Smooth muscle cell (in vitro differentiated cells): Measurements from ENCODE around the gene ATG4C. TPM values are rescaled to one million over a fixed set of nuclear protein-coding genes. Genes with fewer than 3 reads are reported as not detected.

Experiments used
- DNase-seq: peaks from one replicate; lab custom pipeline; 2025; ENCODE audit not compliant: unreplicated experiment; lab: John Stamatoyannopoulos, UW
- H2AFZ ChIP-seq: fragments of 200-600 bp; sonication (generic); 2 replicates; pipeline ENCODE4 v1.6.0; 2016; ENCODE audit warnings: antibody characterized with exemption, low read depth, mild to moderate bottlenecking
- H3F3A ChIP-seq: fragments of 200-600 bp; sonication (generic); 2 replicates; pipeline ENCODE4 v1.6.0; 2017; ENCODE audit warnings: antibody characterized with exemption, low read depth
- H3K27ac ChIP-seq: fragments of 200-600 bp; sonication (generic); 2 replicates; pipeline ENCODE4 v1.5.1; 2016; ENCODE audit warnings: low read depth, mild to moderate bottlenecking
- H3K27me3 ChIP-seq: fragments of 200-600 bp; sonication (generic); 2 replicates; pipeline ENCODE4 v1.6.1; 2016; ENCODE audit warnings: low read depth, mild to moderate bottlenecking
- H3K36me3 ChIP-seq: fragments of 200-600 bp; sonication (generic); 2 replicates; pipeline ENCODE4 v1.5.1; 2016; ENCODE audit warnings: low read depth
- H3K4me1 ChIP-seq: fragments of 200-600 bp; sonication (generic); 2 replicates; pipeline ENCODE4 v1.5.1; 2016; ENCODE audit warnings: low read depth
- H3K4me2 ChIP-seq: fragments of 200-600 bp; sonication (generic); 2 replicates; pipeline ENCODE4 v1.6.0; 2016; ENCODE audit warnings: mild to moderate bottlenecking
- H3K4me3 ChIP-seq: fragments of 200-600 bp; sonication (generic); 2 replicates; pipeline ENCODE4 v1.5.1; 2016; ENCODE audit warnings: mild to moderate bottlenecking
- H3K79me2 ChIP-seq: fragments of 200-600 bp; sonication (generic); 2 replicates; pipeline ENCODE4 v1.6.0; 2016; ENCODE audit warnings: low read depth, mild to moderate bottlenecking
- H3K9ac ChIP-seq: fragments of 200-600 bp; sonication (generic); 2 replicates; pipeline ENCODE4 v1.6.0; 2016; ENCODE audit warnings: low read depth
- H3K9me3 ChIP-seq: fragments of 200-600 bp; sonication (generic); replicated peaks from 2 replicates; pipeline ENCODE4 v1.5.1; 2016; ENCODE audit warnings: low read depth
- H4K20me1 ChIP-seq: fragments of 200-600 bp; sonication (generic); 2 replicates; pipeline ENCODE4 v1.6.0; 2016; ENCODE audit warnings: low read depth
- CTCF ChIP-seq: fragments of 200-600 bp; sonication (generic); IDR thresholded peaks from 2 replicates; pipeline ENCODE4 v1.5.1; 2017; ENCODE audit warnings: borderline replicate concordance, mild to moderate bottlenecking, antibody characterized with exemption; ENCODE audit not compliant: insufficient read depth, poor library complexity, severe bottlenecking
- WGBS: methylation state at CpG from one replicate; pipeline ENCODE4 v1.1.7; 2016; ENCODE audit warnings: low lambda C conversion rate; 5-methylcytosine and 5-hydroxymethylcytosine counted together
- polyA plus RNA-seq: library from polyadenylated mRNA; unstranded; fragments of >200 nt; fragmentation: Nextera tagmentation; extraction: Ambion mirVana; gene quantifications from 2 replicates; pipeline ENCODE4 v1.2.1, GENCODE V29; 2016
- total RNA-seq: library from RNA; depleted of rRNA; stranded (reverse); fragments of >200 nt; gene quantifications from 2 replicates; pipeline ENCODE4 v1.2.3, GENCODE V29; 2014

The ATG4C gene
- total and polyA plus RNA-seq, 2 experiments from 2014 or later = 11.5 to 13.5 TPM

DNA sequence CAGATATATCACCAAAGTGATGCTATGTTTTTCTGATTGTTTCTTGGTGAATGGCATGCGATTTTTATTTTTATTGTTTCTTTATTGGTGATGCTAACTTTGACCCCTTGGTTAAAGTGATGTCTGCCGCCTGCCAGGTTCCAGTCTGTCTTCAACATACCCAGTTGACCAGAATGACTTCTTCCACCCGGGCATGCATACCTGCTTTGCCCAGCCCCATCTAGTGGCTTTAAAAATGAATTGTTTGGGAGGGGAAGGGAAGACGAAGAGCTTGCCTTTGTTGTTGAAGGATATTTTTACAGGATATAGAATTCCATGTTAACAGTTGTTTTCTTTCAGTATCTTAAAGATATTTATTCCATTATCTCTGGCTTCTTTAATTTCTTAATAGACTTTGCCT is 65.1 kb downstream of the ATG4C start:
- H3K9me3 ChIP-seq = no peaks in the 10 kb centered on the region
- 79% methylated on average over 4 of the region's 4 CpGs for WGBS
- no peaks in the 10 kb centered on the region for H3K79me2 ChIP-seq
- DNase-seq = no peak
- no peak overlapping the region for H2AFZ ChIP-seq
- H3K4me1 ChIP-seq = no peaks in the 10 kb centered on the region
- no peak overlapping the region for H3K4me2 ChIP-seq
- H3K36me3 ChIP-seq = no peaks in the 10 kb centered on the region
- H3K4me3 ChIP-seq = no peak overlapping the region
- H3K27ac ChIP-seq = no peak overlapping the region
- no peaks in the 10 kb centered on the region for H3K27me3 ChIP-seq
- H4K20me1 ChIP-seq = peaks cover 3% of the 10 kb centered on the region
- no peak for TF ChIP-seq CTCF
- H3K9ac ChIP-seq = no peak overlapping the region
- no peaks in the 10 kb centered on the region for H3F3A ChIP-seq

DNA sequence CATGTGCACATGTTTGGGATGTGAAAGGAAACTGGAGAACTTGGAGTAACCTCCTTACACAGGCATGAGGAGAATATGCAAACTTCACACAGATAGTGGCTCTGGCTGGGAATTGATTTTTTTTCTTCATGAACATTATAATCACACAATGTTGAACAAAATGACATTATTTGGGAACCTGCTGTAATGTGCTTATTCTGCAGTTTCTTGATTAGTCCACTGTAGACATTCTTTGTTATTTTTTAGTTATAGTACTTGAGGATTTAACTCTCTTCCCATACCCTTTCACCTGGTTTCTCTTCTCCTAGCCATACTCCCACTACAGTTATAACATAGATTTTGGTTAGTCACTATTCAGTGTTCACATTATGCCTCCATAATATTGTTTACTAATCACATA is 68.3 kb downstream of the ATG4C start:
- H3K27me3 ChIP-seq = no peaks in the 10 kb centered on the region
- no peak for DNase-seq
- no peaks in the 10 kb centered on the region for H3F3A ChIP-seq
- no peaks in the 10 kb centered on the region for H3K4me1 ChIP-seq
- peaks cover 3% of the 10 kb centered on the region for H4K20me1 ChIP-seq
- H3K4me3 ChIP-seq = no peak overlapping the region
- H3K27ac ChIP-seq = no peak overlapping the region
- no peak overlapping the region for H3K4me2 ChIP-seq
- no peak overlapping the region for H3K9ac ChIP-seq
- no peaks in the 10 kb centered on the region for H3K36me3 ChIP-seq
- no peak for TF ChIP-seq CTCF
- H3K79me2 ChIP-seq = no peaks in the 10 kb centered on the region
- no peaks in the 10 kb centered on the region for H3K9me3 ChIP-seq
- no peak overlapping the region for H2AFZ ChIP-seq

GRCh38 chr1:62856960-62857359 is 73.0 kb downstream of the ATG4C start:
- Histone ChIP-seq H3K4me1 (no peaks in the 10 kb centered on the region), H3F3A (no peaks in the 10 kb centered on the region), H3K9me3 (no peaks in the 10 kb centered on the region), H2AFZ (no peak overlapping the region), H3K4me2 (no peak overlapping the region), H3K79me2 (no peaks in the 10 kb centered on the region), H3K9ac (no peak overlapping the region), H3K36me3 (no peaks in the 10 kb centered on the region), H3K4me3 (no peak overlapping the region), H3K27me3 (no peaks in the 10 kb centered on the region), H3K27ac (no peak overlapping the region), H4K20me1 (no peaks in the 10 kb centered on the region)
- no peak for TF ChIP-seq CTCF
- WGBS = 87% methylated on average over 9 of the region's 9 CpGs
- no peak for DNase-seq

DNA sequence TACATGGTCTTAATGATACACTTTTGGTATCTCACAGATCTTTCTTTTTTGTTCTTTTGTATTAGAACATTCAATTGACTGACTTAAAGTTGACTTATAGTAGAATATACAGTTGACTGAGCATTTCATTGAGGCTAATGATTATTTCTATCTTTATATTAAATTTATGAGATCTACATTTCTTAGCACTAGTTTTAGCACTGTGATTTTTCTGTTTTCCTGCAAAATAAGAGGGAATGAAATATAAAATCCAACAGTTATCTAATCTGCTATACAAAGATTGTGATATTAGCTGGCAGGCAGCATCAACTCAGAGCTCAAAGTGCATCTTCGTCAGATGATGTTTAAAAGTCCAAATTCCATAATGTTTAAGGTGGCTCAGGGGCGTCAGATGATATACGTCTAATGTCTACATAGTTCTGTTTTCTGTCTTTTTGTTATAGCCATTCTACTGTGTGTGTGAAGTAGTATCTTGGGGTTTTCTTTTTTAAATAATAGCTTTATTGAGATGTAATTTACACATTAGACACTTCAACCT is 85.4 kb downstream of the ATG4C start:
- Histone ChIP-seq H3K4me2 (no peak overlapping the region), H3K4me1 (no peaks in the 10 kb centered on the region), H3K27ac (no peak overlapping the region), H3K9ac (no peak overlapping the region), H3K36me3 (no peaks in the 10 kb centered on the region), H4K20me1 (no peaks in the 10 kb centered on the region), H2AFZ (no peak overlapping the region), H3F3A (no peaks in the 10 kb centered on the region), H3K79me2 (no peaks in the 10 kb centered on the region), H3K4me3 (no peak overlapping the region), H3K27me3 (no peaks in the 10 kb centered on the region), H3K9me3 (no peaks in the 10 kb centered on the region)
- no peak for DNase-seq
- 84% methylated on average over 3 of the region's 3 CpGs for WGBS
- no peak for TF ChIP-seq CTCF
